HG03460 (cell line): ENCODE measurements around the gene SDK1.

Experiments
- ATAC-seq: cut with Tn5 transposase; IDR thresholded peaks from one replicate; pipeline ENCODE4 v1.9.1; 2021; ENCODE audit not compliant: unreplicated experiment

SDK1 gene

GRCh38 chr7:3283130-3283704 is 17.8 kb upstream of the SDK1 start:
- ATAC-seq, result no peak

- ATAC-seq, result no peak
Measured at GRCh38 chr7:3285652-3286051, 15.4 kb upstream of the SDK1 start.

GRCh38 chr7:3289996-3290395 is 11.1 kb upstream of the SDK1 start:
- ATAC-seq, result no peak

- no peak for ATAC-seq
Measured at GRCh38 chr7:3292694-3293093, 8.4 kb upstream of the SDK1 start.

GRCh38 chr7:3294432-3295100 is 6.5 kb upstream of the SDK1 start:
- no peak for ATAC-seq

GRCh38 chr7:3297105-3297819 is 3.8 kb upstream of the SDK1 start:
- no peak for ATAC-seq

GRCh38 chr7:3300221-3300650 is 816 bp upstream of the SDK1 start:
- ATAC-seq, result no peak

- peak; percentile 18 for ATAC-seq
Measured at GRCh38 chr7:3301449-3301731, 338 bp downstream of the SDK1 start.

GRCh38 chr7:3301831-3302618 is 973 bp downstream of the SDK1 start:
- ATAC-seq, result no peak

GRCh38 chr7:3302681-3303320 is 1.7 kb downstream of the SDK1 start:
- ATAC-seq, result no peak

- ATAC-seq, result no peak
Measured at GRCh38 chr7:3304131-3304530, 3.1 kb downstream of the SDK1 start.

- ATAC-seq, result no peak
Measured at GRCh38 chr7:3307435-3307834, 6.4 kb downstream of the SDK1 start.

- no peak for ATAC-seq
Measured at GRCh38 chr7:3309140-3309539, 8.1 kb downstream of the SDK1 start.

GRCh38 chr7:3309956-3310355 is 8.9 kb downstream of the SDK1 start:
- no peak for ATAC-seq

- ATAC-seq, result no peak
Measured at GRCh38 chr7:3310884-3311283, 9.8 kb downstream of the SDK1 start.

GRCh38 chr7:3312583-3312982 is 11.5 kb downstream of the SDK1 start:
- ATAC-seq, result no peak

- ATAC-seq, result no peak
Measured at GRCh38 chr7:3318874-3319273, 17.8 kb downstream of the SDK1 start.

- no peak for ATAC-seq
Measured at GRCh38 chr7:3321206-3321605, 20.2 kb downstream of the SDK1 start.

GRCh38 chr7:3321745-3322144 is 20.7 kb downstream of the SDK1 start:
- ATAC-seq, result no peak

GRCh38 chr7:3326246-3326645 is 25.2 kb downstream of the SDK1 start:
- ATAC-seq, result no peak

GRCh38 chr7:3327099-3327498 is 26.0 kb downstream of the SDK1 start:
- ATAC-seq, result no peak
